PC-3 (cell line): ENCODE measurements around the gene PARN. TPM values are rescaled to one million over a fixed set of nuclear protein-coding genes. Genes with fewer than 3 reads are reported as not detected.

Experiments
- ATAC-seq: fragments of 200-7000 bp; cut with Tn5 transposase; 2 replicates; pipeline ENCODE4 v1.9.1; 2020; ENCODE audit warnings: mild to moderate bottlenecking, moderate library complexity
- BruUV-seq: library from RNA; stranded (reverse); fragments of 400-500 nt; replicated peaks from 2 replicates; lab custom pipeline; 2021; lab: Mats Ljungman, UMichigan
- CTCF ChIA-PET: fragments of 300-600 bp; sonication (Branson Sonifier 250); formaldehyde crosslinking; loops from one replicate; lab custom pipeline; 2022; ENCODE audit warnings: antibody characterized with exemption; lab: Charles Lee
- POLR2A ChIA-PET: fragments of 300-600 bp; sonication (Branson Sonifier 250); formaldehyde crosslinking; loops from one replicate; lab custom pipeline; 2022; ENCODE audit warnings: antibody characterized with exemption; ENCODE audit not compliant: unreplicated experiment; lab: Charles Lee
- DNase-seq: peaks from one replicate; pipeline ENCODE4 v3.0.0-alpha.2; 2015
- H2AFZ ChIP-seq: fragments of 300-600 bp; sonication (generic); 2 replicates; pipeline ENCODE4 v1.6.0; 2016; ENCODE audit warnings: antibody characterized with exemption, low read length
- H3F3A ChIP-seq: fragments of 300-600 bp; sonication (generic); one replicate; pipeline ENCODE4 v1.6.0; 2017; ENCODE audit warnings: antibody characterized with exemption, low read length, control low read depth, mild to moderate bottlenecking; ENCODE audit not compliant: unreplicated experiment
- H3K27ac ChIP-seq: fragments of 300-600 bp; sonication (generic); 2 replicates; pipeline ENCODE4 v1.5.1; 2016; ENCODE audit warnings: mild to moderate bottlenecking, low read length
- H3K27me3 ChIP-seq: fragments of 300-600 bp; sonication (generic); 2 replicates; pipeline ENCODE4 v1.6.1; 2016; ENCODE audit warnings: low read length, mixed read lengths
- H3K36me3 ChIP-seq: fragments of 300-600 bp; sonication (generic); 2 replicates; pipeline ENCODE4 v1.6.1; 2016; ENCODE audit warnings: low read depth, mixed run types, low read length, mixed read lengths
- H3K4me1 ChIP-seq: fragments of 300-600 bp; sonication (generic); 2 replicates; pipeline ENCODE4 v1.5.1; 2016; ENCODE audit warnings: low read length; ENCODE audit not compliant: insufficient read depth
- H3K4me2 ChIP-seq: fragments of 300-600 bp; sonication (generic); 2 replicates; pipeline ENCODE4 v1.6.0; 2016; ENCODE audit warnings: low read length
- H3K4me3 ChIP-seq: fragments of 300-600 bp; sonication (generic); 2 replicates; pipeline ENCODE4 v1.5.1; 2016; ENCODE audit warnings: mild to moderate bottlenecking, low read length, mixed read lengths
- H3K79me2 ChIP-seq: fragments of 300-600 bp; sonication (generic); 2 replicates; pipeline ENCODE4 v1.6.1; 2017; ENCODE audit warnings: low read length, mixed read lengths
- H3K9ac ChIP-seq: fragments of 300-600 bp; sonication (generic); 2 replicates; pipeline ENCODE4 v1.6.0; 2016; ENCODE audit warnings: mild to moderate bottlenecking, low read length
- H3K9me2 ChIP-seq: fragments of 300-600 bp; sonication (generic); replicated peaks from 2 replicates; pipeline ENCODE4 v1.6.1; 2016; ENCODE audit warnings: mixed run types, low read length, mixed read lengths
- H3K9me3 ChIP-seq: fragments of 300-600 bp; sonication (generic); 2 replicates; pipeline ENCODE4 v1.6.1; 2016; ENCODE audit warnings: low read length, mixed read lengths
- H4K20me1 ChIP-seq: fragments of 300-600 bp; sonication (generic); 2 replicates; pipeline ENCODE4 v1.6.1; 2016; ENCODE audit warnings: low read length, mixed read lengths
- EZH2 ChIP-seq: fragments of 300-600 bp; sonication (generic); IDR thresholded peaks from one replicate; pipeline ENCODE4 v1.6.1; 2017; ENCODE audit warnings: antibody characterized with exemption, mild to moderate bottlenecking, low read length; ENCODE audit not compliant: unreplicated experiment
- EZH2phosphoT487 ChIP-seq: fragments of 300-600 bp; sonication (generic); IDR thresholded peaks from 2 replicates; pipeline ENCODE4 v1.6.1; 2018; ENCODE audit warnings: mild to moderate bottlenecking, antibody characterized with exemption, low read length, borderline replicate concordance
- intact Hi-C: fragments of 100-400 bp; cut with micrococcal nuclease; formaldehyde crosslinking; loops from 2 replicates; pipeline ENCODE4 v1.9.0; 2023
- total RNA-seq: library from RNA; depleted of rRNA; stranded (reverse); fragments of >200 nt; gene quantifications from 2 replicates; pipeline ENCODE4 v1.2.3, GENCODE V29; 2014
- TF ChIP-seq, protein P1 (sequence below): fragments of 300-600 bp; sonication (generic); conservative IDR thresholded peaks from 2 replicates; pipeline ENCODE4 v1.5.1; 2017; ENCODE audit warnings: antibody characterized with exemption, low read depth, mild to moderate bottlenecking, low read length

PARN gene
- total RNA-seq, 1 experiment from 2014 or later: 34.7 TPM

DNA sequence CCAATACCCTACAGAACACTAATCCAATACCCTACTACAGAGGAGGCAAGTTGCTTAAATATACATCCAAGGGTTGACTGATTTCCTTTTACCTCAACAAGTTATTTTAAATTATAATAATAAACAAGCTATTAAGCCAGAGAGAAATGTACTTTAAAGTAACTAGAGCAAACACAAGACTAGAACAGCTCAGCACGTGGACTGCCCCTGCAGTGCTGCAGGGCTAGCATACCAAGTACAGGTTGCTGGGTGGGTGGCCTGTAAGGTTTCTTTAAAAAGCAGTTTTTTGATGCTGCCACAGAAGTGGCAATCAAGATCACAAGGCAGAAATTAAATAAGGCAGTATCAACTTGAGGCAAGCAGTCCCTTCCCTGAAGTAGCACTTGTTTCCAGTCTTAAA, 63.5 kb downstream of the PARN start:
- Histone ChIP-seq H3K27ac (no peak overlapping the region), H3F3A (peaks cover 8% of the 10 kb centered on the region), H3K9me3 (no peaks in the 10 kb centered on the region), H4K20me1 (peaks cover 11% of the 10 kb centered on the region; the same call in 1 of the 2 replicates), H3K36me3 (no peaks in the 10 kb centered on the region), H3K9ac (no peak overlapping the region), H3K79me2 (no peaks in the 10 kb centered on the region), H2AFZ (no peak overlapping the region), H3K27me3 (no peaks in the 10 kb centered on the region), H3K4me3 (no peak overlapping the region), H3K4me1 (peaks cover 28% of the 10 kb centered on the region), H3K9me2 (no peaks in the 10 kb centered on the region), H3K4me2 (no peak overlapping the region)
- DNase-seq (no peak), ATAC-seq (no peak)
- POLR2A ChIA-PET: no interaction called here
- intact Hi-C loops: no loop called here
- BruUV-seq: no TSS peak
- CTCF ChIA-PET: no interaction called here
- no peak for TF ChIP-seq EZH2phosphoT487

- H3K27ac ChIP-seq: peak overlapping the region; percentile 51
- POLR2A ChIA-PET: interaction anchor here (0.6 kb wide), 1 partner anchor 9 kb away, joined by 3 read pairs; no protein-coding TSS in a partner anchor
These were observed 64.4 kb downstream of the PARN start for GRCh38 chr16:14565688-14566025.

DNA sequence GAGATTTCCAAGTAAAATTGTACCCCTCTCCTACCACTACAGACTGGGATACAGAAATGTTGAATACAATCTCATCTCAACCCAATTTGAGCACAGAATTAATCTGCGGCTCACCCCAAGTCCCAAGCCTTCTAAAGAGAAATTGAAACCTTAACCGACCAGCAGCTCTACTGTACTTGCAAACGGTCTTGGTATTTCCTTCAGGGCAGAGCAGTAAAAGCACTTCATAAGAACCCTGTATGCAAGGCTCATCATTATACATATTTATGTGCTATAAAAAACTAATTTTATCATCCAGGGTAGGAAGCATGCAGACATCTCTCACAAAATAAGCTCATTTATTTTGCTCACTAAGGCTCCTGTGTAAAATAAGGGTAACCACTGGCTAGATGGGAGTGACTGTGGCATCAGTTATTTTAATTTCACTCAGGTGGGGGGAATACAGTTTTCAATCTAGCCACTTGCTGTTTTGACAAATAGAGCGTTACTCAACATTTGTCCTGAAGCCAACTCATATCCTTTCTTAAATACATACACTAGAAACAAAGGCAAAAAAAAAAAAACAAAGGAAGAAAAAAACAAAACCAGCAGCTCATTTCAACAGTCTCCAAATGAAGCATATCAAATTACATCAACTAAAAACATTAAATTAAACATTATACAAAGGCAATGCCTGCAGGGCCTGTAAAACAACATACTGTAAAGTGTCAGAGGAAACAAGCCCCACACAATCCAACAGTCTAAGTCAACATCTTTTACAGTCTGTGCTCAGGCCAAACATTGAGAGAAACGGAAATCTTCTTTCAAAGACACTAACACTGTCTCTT, 65.0 kb downstream of the PARN start:
- H2AFZ ChIP-seq: no peak overlapping the region
- intact Hi-C loops: loop anchor here (2.0 kb wide), 1 partner anchor 14 kb away; no protein-coding TSS in a partner anchor
- ATAC-seq (peak; percentile 88), DNase-seq (peak; percentile 65)
- no peaks in the 10 kb centered on the region for H3K27me3 ChIP-seq
- peak overlapping the region; percentile 35; the same call in 1 of the 2 replicates for H3K4me3 ChIP-seq
- POLR2A ChIA-PET: interaction anchor here (0.6 to 0.7 kb wide), 2 partner anchors 9 to 106 kb away, joined by 3 to 5 read pairs; no protein-coding TSS in a partner anchor
- H3K36me3 ChIP-seq: no peaks in the 10 kb centered on the region
- peaks cover 11% of the 10 kb centered on the region; the same call in 1 of the 2 replicates for H4K20me1 ChIP-seq
- H3K79me2 ChIP-seq: no peaks in the 10 kb centered on the region
- H3K27ac ChIP-seq: peak overlapping the region; percentile 51
- BruUV-seq: no TSS peak
- H3K9me2 ChIP-seq: no peaks in the 10 kb centered on the region
- TF ChIP-seq EZH2 (no peak), EZH2phosphoT487 (no peak)
- TF ChIP-seq, protein P1, sequence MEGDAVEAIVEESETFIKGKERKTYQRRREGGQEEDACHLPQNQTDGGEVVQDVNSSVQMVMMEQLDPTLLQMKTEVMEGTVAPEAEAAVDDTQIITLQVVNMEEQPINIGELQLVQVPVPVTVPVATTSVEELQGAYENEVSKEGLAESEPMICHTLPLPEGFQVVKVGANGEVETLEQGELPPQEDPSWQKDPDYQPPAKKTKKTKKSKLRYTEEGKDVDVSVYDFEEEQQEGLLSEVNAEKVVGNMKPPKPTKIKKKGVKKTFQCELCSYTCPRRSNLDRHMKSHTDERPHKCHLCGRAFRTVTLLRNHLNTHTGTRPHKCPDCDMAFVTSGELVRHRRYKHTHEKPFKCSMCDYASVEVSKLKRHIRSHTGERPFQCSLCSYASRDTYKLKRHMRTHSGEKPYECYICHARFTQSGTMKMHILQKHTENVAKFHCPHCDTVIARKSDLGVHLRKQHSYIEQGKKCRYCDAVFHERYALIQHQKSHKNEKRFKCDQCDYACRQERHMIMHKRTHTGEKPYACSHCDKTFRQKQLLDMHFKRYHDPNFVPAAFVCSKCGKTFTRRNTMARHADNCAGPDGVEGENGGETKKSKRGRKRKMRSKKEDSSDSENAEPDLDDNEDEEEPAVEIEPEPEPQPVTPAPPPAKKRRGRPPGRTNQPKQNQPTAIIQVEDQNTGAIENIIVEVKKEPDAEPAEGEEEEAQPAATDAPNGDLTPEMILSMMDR: no peak
- peak overlapping the region; percentile 74 for H3K4me2 ChIP-seq
- H3K9me3 ChIP-seq: no peaks in the 10 kb centered on the region
- peaks cover 28% of the 10 kb centered on the region for H3K4me1 ChIP-seq
- H3K9ac ChIP-seq: no peak overlapping the region
- CTCF ChIA-PET: no interaction called here
- H3F3A ChIP-seq: peaks cover 8% of the 10 kb centered on the region

More at GRCh38 chr16:14565688-14566025, 64.4 kb downstream of the PARN start:
- intact Hi-C loops: loop anchor here (2.0 kb wide), 1 partner anchor 13 kb away; no protein-coding TSS in a partner anchor
- no peak for DNase-seq
- TF ChIP-seq, protein P1: no peak
- no peak for TF ChIP-seq EZH2phosphoT487
- TF ChIP-seq EZH2: no peak
- Histone ChIP-seq H3K9ac (no peak overlapping the region), H3K4me2 (peak overlapping the region; percentile 74), H3F3A (peaks cover 8% of the 10 kb centered on the region), H3K79me2 (no peaks in the 10 kb centered on the region), H4K20me1 (peaks cover 11% of the 10 kb centered on the region; the same call in 1 of the 2 replicates), H3K27me3 (no peaks in the 10 kb centered on the region), H2AFZ (no peak overlapping the region), H3K9me3 (no peaks in the 10 kb centered on the region), H3K4me1 (peaks cover 28% of the 10 kb centered on the region), H3K9me2 (no peaks in the 10 kb centered on the region), H3K36me3 (no peaks in the 10 kb centered on the region), H3K4me3 (no peak overlapping the region)
- CTCF ChIA-PET: no interaction called here
- no peak for ATAC-seq
- BruUV-seq: no TSS peak
